ENCODE measurements around the gene APOL3. TPM values are rescaled to one million over a fixed set of nuclear protein-coding genes. Genes with fewer than 3 reads are reported as not detected.
"Not testable (repeated sequence)": the region's sequence is repeated elsewhere in the genome, so short reads cannot be mapped to it uniquely, and the experiment has no call there.

The APOL3 gene
- total RNA-seq, 1 experiment from 2014 or later = not detected

- H3K27me3 ChIP-seq (ENCODE audit: low read length) = no peaks in the 10 kb centered on the region
- ATAC-seq = no peak
- CTCF ChIA-PET = no interaction called here
- H3K79me2 ChIP-seq (ENCODE audit: low read length) = no peaks in the 10 kb centered on the region
- no peak for DNase-seq
- no peak overlapping the region for H3K4me2 ChIP-seq (ENCODE audit: low read length)
- no TSS peak for BruUV-seq (replicated peaks)
- no peak overlapping the region for H2AFZ ChIP-seq (ENCODE audit: low read length)
- intact Hi-C loops (cut with micrococcal nuclease) = no loop called here
- H3F3A ChIP-seq (ENCODE audit: low read length, unreplicated experiment) = no peaks in the 10 kb centered on the region
- no peaks in the 10 kb centered on the region for H3K9me2 ChIP-seq (replicated peaks; ENCODE audit: low read length)
- no peak overlapping the region for H3K27ac ChIP-seq (ENCODE audit: low read length)
- no peaks in the 10 kb centered on the region for H3K9me3 ChIP-seq (ENCODE audit: low read length)
- POLR2A ChIA-PET (ENCODE audit: unreplicated experiment) = no interaction called here
- no peaks in the 10 kb centered on the region for H3K4me1 ChIP-seq (ENCODE audit: insufficient read depth, low read length)
- H3K9ac ChIP-seq (ENCODE audit: low read length) = no peak overlapping the region
- TF ChIP-seq CTCF (conservative IDR thresholded peaks at IDR 0.05; ENCODE audit: low read depth, low read length) = no peak
- no peak for TF ChIP-seq EZH2 (IDR thresholded peaks at IDR 0.05; ENCODE audit: low read length, unreplicated experiment)
- TF ChIP-seq EZH2phosphoT487 (IDR thresholded peaks at IDR 0.05; ENCODE audit: borderline replicate concordance, low read length) = no peak
- H3K36me3 ChIP-seq (ENCODE audit: low read depth, low read length) = no peaks in the 10 kb centered on the region
- H4K20me1 ChIP-seq (ENCODE audit: low read length) = no peaks in the 10 kb centered on the region
- H3K4me3 ChIP-seq (ENCODE audit: low read length) = no peak overlapping the region
Observed at GRCh38 chr22:36100134-36100824, 60.3 kb downstream of the APOL3 start.

DNA sequence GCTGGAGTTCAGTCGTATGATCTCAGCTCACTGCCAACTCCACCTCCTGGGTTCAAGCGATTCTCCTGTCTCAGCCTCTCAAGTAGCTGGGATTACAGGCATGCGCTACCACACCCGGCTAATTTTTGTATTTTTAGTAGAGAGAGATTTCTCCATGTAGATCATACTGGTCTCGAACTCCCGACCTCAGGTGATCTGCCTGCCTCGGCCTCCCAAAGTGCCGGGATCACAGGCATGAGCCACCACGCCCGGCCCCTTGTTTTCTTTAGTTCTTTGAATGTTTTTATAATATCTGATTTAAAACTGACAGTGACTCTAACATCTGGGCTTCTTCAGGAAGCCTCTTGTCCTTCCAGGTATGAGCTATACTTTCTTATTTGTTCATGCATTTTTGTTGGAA is 61.0 kb downstream of the APOL3 start:
- ATAC-seq; H3K9me3 ChIP-seq (ENCODE audit: low read length); H3K4me3 ChIP-seq (ENCODE audit: low read length); H3K4me2 ChIP-seq (ENCODE audit: low read length); H3K27ac ChIP-seq (ENCODE audit: low read length); H3K9ac ChIP-seq (ENCODE audit: low read length); H3K27me3 ChIP-seq (ENCODE audit: low read length); BruUV-seq (replicated peaks); intact Hi-C loops (cut with micrococcal nuclease); H4K20me1 ChIP-seq (ENCODE audit: low read length); H3K79me2 ChIP-seq (ENCODE audit: low read length); H3K36me3 ChIP-seq (ENCODE audit: low read depth, low read length); H3K4me1 ChIP-seq (ENCODE audit: insufficient read depth, low read length); CTCF ChIA-PET; DNase-seq; H2AFZ ChIP-seq (ENCODE audit: low read length); POLR2A ChIA-PET (ENCODE audit: unreplicated experiment); H3K9me2 ChIP-seq (replicated peaks; ENCODE audit: low read length); H3F3A ChIP-seq (ENCODE audit: low read length, unreplicated experiment): not testable (repeated sequence)

DNA sequence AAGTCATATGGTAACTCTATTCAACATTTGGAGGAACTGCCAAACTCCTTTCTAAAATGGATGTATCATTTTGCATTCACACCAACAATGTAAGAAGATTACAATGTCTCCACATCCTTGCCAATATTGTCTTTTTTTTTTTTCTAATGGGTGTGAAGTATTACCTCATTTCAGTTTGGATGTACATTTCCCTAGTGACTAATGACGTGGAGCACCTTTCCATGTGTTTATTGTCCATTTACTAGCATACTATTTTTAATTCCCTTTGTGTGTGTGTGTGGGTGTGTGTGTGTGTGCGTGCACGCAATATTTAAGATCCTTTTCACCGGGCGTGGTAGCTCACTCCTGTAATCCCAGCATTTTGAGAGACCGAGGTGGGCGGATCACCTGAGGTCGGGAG is 62.7 kb downstream of the APOL3 start:
- Histone ChIP-seq H3K4me2 (ENCODE audit: low read length) (no peak overlapping the region), H3K4me3 (ENCODE audit: low read length) (no peak overlapping the region), H3K36me3 (ENCODE audit: low read depth, low read length) (no peaks in the 10 kb centered on the region), H3K79me2 (ENCODE audit: low read length) (no peaks in the 10 kb centered on the region), H3K4me1 (ENCODE audit: insufficient read depth, low read length) (no peaks in the 10 kb centered on the region), H3K9me2 (replicated peaks; ENCODE audit: low read length) (no peaks in the 10 kb centered on the region), H3K9me3 (ENCODE audit: low read length) (no peaks in the 10 kb centered on the region), H4K20me1 (ENCODE audit: low read length) (no peaks in the 10 kb centered on the region), H3K27me3 (ENCODE audit: low read length) (no peaks in the 10 kb centered on the region), H3K9ac (ENCODE audit: low read length) (no peak overlapping the region), H3F3A (ENCODE audit: low read length, unreplicated experiment) (no peaks in the 10 kb centered on the region), H3K27ac (ENCODE audit: low read length) (no peak overlapping the region), H2AFZ (ENCODE audit: low read length) (no peak overlapping the region)
- ATAC-seq = no peak
- ChIA-PET CTCF (no interaction called here), POLR2A (ENCODE audit: unreplicated experiment) (no interaction called here)
- DNase-seq = no peak
- intact Hi-C loops (cut with micrococcal nuclease) = no loop called here
- BruUV-seq (replicated peaks) = no TSS peak
- TF ChIP-seq CTCF (conservative IDR thresholded peaks at IDR 0.05; ENCODE audit: low read depth, low read length) (no peak), EZH2 (IDR thresholded peaks at IDR 0.05; ENCODE audit: low read length, unreplicated experiment) (no peak), EZH2phosphoT487 (IDR thresholded peaks at IDR 0.05; ENCODE audit: borderline replicate concordance, low read length) (no peak)

DNA sequence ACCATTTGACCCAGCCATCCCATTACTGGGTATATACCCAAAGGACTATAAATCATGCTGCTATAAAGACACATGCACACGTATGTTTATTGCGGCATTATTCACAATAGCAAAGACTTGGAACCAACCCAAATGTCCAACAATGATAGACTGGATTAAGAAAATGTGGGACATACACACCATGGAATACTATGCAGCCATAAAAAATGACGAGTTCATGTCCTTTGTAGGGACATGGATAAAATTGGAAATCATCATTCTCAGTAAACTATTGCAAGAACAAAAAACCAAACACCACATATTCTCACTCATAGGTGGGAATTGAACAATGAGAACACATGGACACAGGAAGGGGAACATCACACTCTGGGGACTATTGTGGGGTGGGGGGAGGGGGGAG is 69.8 kb downstream of the APOL3 start:
- H3K9ac ChIP-seq (ENCODE audit: low read length); H3K27me3 ChIP-seq (ENCODE audit: low read length); H4K20me1 ChIP-seq (ENCODE audit: low read length); H3F3A ChIP-seq (ENCODE audit: low read length, unreplicated experiment); H3K27ac ChIP-seq (ENCODE audit: low read length); H3K4me2 ChIP-seq (ENCODE audit: low read length); POLR2A ChIA-PET (ENCODE audit: unreplicated experiment); H2AFZ ChIP-seq (ENCODE audit: low read length); H3K79me2 ChIP-seq (ENCODE audit: low read length); CTCF ChIA-PET; ATAC-seq; H3K36me3 ChIP-seq (ENCODE audit: low read depth, low read length); H3K9me3 ChIP-seq (ENCODE audit: low read length); H3K4me1 ChIP-seq (ENCODE audit: insufficient read depth, low read length); H3K9me2 ChIP-seq (replicated peaks; ENCODE audit: low read length); intact Hi-C loops (cut with micrococcal nuclease); H3K4me3 ChIP-seq (ENCODE audit: low read length); BruUV-seq (replicated peaks); DNase-seq: not testable (repeated sequence)
